OCI-LY1 (cell line): Measurements from ENCODE around the gene TOR1A.

Source experiments
- CTCF ChIP-seq: fragments of 200-600 bp; sonication (generic), shearing (Covaris generic); IDR thresholded peaks from 2 replicates; pipeline ENCODE4 v1.5.1; 2017; ENCODE audit warnings: mild to moderate bottlenecking, antibody characterized with exemption, low read length, moderate library complexity, mixed read lengths
- EZH2 ChIP-seq: fragments of 200-600 bp; sonication (generic), shearing (Covaris generic); IDR thresholded peaks from 2 replicates; pipeline ENCODE4 v1.8.0; 2017; ENCODE audit warnings: borderline replicate concordance, mixed run types, mild to moderate bottlenecking, antibody characterized with exemption, low read length, moderate library complexity, mixed read lengths

GRCh38 chr9:129826759-129827158 is 2.8 kb upstream of the TOR1A start:
- TF ChIP-seq EZH2 (no peak), CTCF (no peak)
